OCI-LY1 (cell line): Measurements from ENCODE around the gene COL20A1.

Experiments
- H2AFZ ChIP-seq: fragments of 200-600 bp; sonication (generic), shearing (Covaris generic); 2 replicates; pipeline ENCODE4 v1.6.0; 2014; ENCODE audit warnings: antibody characterized with exemption, mild to moderate bottlenecking, low read length
- H3F3A ChIP-seq: fragments of 200-600 bp; sonication (generic), shearing (Covaris generic); 2 replicates; pipeline ENCODE4 v1.6.0; 2014; ENCODE audit warnings: mild to moderate bottlenecking, antibody characterized with exemption, low read length, moderate library complexity; ENCODE audit not compliant: insufficient read depth
- H3K27ac ChIP-seq: fragments of 200-600 bp; sonication (generic); 2 replicates; pipeline ENCODE4 v1.5.1; 2014; ENCODE audit warnings: low read length, mixed run types, mild to moderate bottlenecking, low read depth; ENCODE audit not compliant: poor library complexity, severe bottlenecking
- H3K27me3 ChIP-seq: fragments of 200-600 bp; sonication (generic); 2 replicates; pipeline ENCODE4 v1.6.0; 2014; ENCODE audit warnings: antibody characterized with exemption, mild to moderate bottlenecking, low read length, moderate library complexity; ENCODE audit not compliant: insufficient read depth
- H3K36me3 ChIP-seq: fragments of 200-600 bp; sonication (generic); 2 replicates; pipeline ENCODE4 v1.6.1; 2014; ENCODE audit warnings: mild to moderate bottlenecking, antibody characterized with exemption, low read length, moderate library complexity, mixed read lengths; ENCODE audit not compliant: insufficient read depth
- H3K4me1 ChIP-seq: fragments of 200-600 bp; sonication (generic); 2 replicates; pipeline ENCODE4 v1.5.1; 2014; ENCODE audit warnings: mild to moderate bottlenecking, low read length, moderate library complexity; ENCODE audit not compliant: insufficient read depth, severe bottlenecking
- H3K4me2 ChIP-seq: fragments of 200-600 bp; sonication (generic), shearing (Covaris generic); 2 replicates; pipeline ENCODE4 v1.6.1; 2014; ENCODE audit warnings: low read length
- H3K4me3 ChIP-seq: fragments of 200-600 bp; sonication (generic); 2 replicates; pipeline ENCODE4 v1.5.1; 2014; ENCODE audit warnings: low read length, low read depth, mild to moderate bottlenecking, mixed read lengths; ENCODE audit not compliant: poor library complexity, severe bottlenecking
- H3K79me2 ChIP-seq: fragments of 200-600 bp; shearing (Covaris generic); 2 replicates; pipeline ENCODE4 v1.6.1; 2016; ENCODE audit warnings: mixed run types, low read length, mixed read lengths; ENCODE audit not compliant: insufficient read depth
- H3K9ac ChIP-seq: fragments of 200-600 bp; sonication (generic), shearing (Covaris generic); 2 replicates; pipeline ENCODE4 v1.6.1; 2014; ENCODE audit warnings: mild to moderate bottlenecking, low read length, mixed read lengths
- H3K9me2 ChIP-seq: fragments of 200-600 bp; sonication (generic), shearing (Covaris generic); 2 replicates; pipeline ENCODE4 v1.6.1; 2014; ENCODE audit warnings: low read depth, mild to moderate bottlenecking, low read length, mixed read lengths
- H3K9me3 ChIP-seq: fragments of 200-600 bp; shearing (Covaris generic); 2 replicates; pipeline ENCODE4 v1.6.1; 2014; ENCODE audit warnings: low read length, mixed read lengths
- H4K20me1 ChIP-seq: fragments of 200-600 bp; sonication (generic), shearing (Covaris generic); 2 replicates; pipeline ENCODE4 v1.6.0; 2016; ENCODE audit warnings: mild to moderate bottlenecking, low read length; ENCODE audit not compliant: insufficient read depth
- EZH2 ChIP-seq: fragments of 200-600 bp; sonication (generic), shearing (Covaris generic); IDR thresholded peaks from 2 replicates; pipeline ENCODE4 v1.8.0; 2017; ENCODE audit warnings: borderline replicate concordance, mixed run types, mild to moderate bottlenecking, antibody characterized with exemption, low read length, moderate library complexity, mixed read lengths
- TF ChIP-seq, protein P1 (sequence below): fragments of 200-600 bp; sonication (generic), shearing (Covaris generic); IDR thresholded peaks from 2 replicates; pipeline ENCODE4 v1.5.1; 2017; ENCODE audit warnings: mild to moderate bottlenecking, antibody characterized with exemption, low read length, moderate library complexity, mixed read lengths

The COL20A1 gene

DNA sequence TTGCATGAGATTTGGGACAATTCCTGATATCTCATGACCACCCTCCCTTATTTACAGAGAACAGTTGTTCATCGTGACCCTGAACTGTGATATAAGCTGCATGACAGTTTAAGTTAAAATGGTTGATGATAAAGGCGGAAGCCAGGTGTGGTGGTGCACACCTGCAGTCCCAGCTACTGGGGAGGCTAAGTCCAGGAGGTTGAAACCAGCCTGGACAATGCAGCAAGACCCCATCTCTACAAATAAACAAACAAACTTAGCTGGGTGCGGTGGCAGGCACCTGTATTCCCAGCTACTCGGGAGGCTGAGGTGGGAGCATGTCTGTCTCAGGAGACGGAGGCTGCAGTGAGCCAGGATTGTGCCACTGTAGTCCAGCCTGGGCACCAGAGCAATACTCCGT lies 24.1 kb downstream of the COL20A1 start:
- Histone ChIP-seq H3K27ac (no peak overlapping the region), H3K4me1 (no peaks in the 10 kb centered on the region), H3K4me2 (no peak overlapping the region), H3K4me3 (no peak overlapping the region), H3K9me2 (no peaks in the 10 kb centered on the region), H2AFZ (no peak overlapping the region), H4K20me1 (no peaks in the 10 kb centered on the region), H3F3A (no peaks in the 10 kb centered on the region), H3K27me3 (no peaks in the 10 kb centered on the region; the same call in 1 of the 2 replicates), H3K36me3 (no peaks in the 10 kb centered on the region), H3K9ac (no peak overlapping the region), H3K79me2 (no peaks in the 10 kb centered on the region), H3K9me3 (no peaks in the 10 kb centered on the region)
- TF ChIP-seq, protein P1, sequence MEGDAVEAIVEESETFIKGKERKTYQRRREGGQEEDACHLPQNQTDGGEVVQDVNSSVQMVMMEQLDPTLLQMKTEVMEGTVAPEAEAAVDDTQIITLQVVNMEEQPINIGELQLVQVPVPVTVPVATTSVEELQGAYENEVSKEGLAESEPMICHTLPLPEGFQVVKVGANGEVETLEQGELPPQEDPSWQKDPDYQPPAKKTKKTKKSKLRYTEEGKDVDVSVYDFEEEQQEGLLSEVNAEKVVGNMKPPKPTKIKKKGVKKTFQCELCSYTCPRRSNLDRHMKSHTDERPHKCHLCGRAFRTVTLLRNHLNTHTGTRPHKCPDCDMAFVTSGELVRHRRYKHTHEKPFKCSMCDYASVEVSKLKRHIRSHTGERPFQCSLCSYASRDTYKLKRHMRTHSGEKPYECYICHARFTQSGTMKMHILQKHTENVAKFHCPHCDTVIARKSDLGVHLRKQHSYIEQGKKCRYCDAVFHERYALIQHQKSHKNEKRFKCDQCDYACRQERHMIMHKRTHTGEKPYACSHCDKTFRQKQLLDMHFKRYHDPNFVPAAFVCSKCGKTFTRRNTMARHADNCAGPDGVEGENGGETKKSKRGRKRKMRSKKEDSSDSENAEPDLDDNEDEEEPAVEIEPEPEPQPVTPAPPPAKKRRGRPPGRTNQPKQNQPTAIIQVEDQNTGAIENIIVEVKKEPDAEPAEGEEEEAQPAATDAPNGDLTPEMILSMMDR: no peak
- no peak for TF ChIP-seq EZH2

DNA sequence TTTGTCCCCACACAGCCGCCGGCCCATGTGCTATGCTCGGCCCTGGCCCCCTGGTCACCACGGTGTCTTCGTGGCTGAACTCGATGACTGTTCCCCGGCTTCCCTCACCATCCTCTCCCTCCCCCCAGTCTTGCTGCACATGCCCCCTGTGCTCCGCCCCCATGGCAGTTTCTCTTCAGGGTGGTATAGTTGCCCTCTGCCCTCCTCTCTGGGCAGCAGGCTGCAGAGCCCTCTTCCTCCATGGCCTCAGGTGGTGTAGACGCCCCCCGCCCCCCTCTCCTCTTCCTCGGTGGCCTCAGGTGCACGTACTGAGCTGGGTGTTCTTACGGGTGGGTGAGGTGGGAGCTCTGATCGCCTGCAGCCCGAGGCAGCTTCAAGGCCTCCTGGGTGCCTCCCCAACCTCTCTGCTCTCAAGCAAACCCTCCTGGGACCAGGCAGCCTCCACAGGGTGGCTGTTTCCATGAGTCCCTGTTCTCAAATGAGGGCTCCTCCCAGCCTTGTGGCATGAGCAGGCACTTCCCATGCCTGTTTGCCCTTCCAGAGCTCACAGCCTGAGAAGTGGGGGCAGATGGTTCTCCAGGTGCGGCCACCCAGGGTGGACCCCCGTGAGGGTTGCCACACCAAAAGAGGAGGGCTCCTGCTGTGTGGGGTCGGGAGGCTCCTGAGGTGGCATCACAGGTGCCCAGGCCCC lies 24.8 kb downstream of the COL20A1 start:
- no peak overlapping the region for H3K4me3 ChIP-seq
- no peaks in the 10 kb centered on the region; the same call in 1 of the 2 replicates for H3K27me3 ChIP-seq
- TF ChIP-seq, protein P1: no peak
- no peak for TF ChIP-seq EZH2
- H3K27ac ChIP-seq: no peak overlapping the region
- H3K9me3 ChIP-seq: no peaks in the 10 kb centered on the region
- H4K20me1 ChIP-seq: no peaks in the 10 kb centered on the region
- H3K79me2 ChIP-seq: no peaks in the 10 kb centered on the region
- H2AFZ ChIP-seq: no peak overlapping the region
- H3K9ac ChIP-seq: no peak overlapping the region
- no peaks in the 10 kb centered on the region for H3K4me1 ChIP-seq
- no peaks in the 10 kb centered on the region for H3F3A ChIP-seq
- H3K36me3 ChIP-seq: no peaks in the 10 kb centered on the region
- H3K9me2 ChIP-seq: no peaks in the 10 kb centered on the region
- H3K4me2 ChIP-seq: no peak overlapping the region

DNA sequence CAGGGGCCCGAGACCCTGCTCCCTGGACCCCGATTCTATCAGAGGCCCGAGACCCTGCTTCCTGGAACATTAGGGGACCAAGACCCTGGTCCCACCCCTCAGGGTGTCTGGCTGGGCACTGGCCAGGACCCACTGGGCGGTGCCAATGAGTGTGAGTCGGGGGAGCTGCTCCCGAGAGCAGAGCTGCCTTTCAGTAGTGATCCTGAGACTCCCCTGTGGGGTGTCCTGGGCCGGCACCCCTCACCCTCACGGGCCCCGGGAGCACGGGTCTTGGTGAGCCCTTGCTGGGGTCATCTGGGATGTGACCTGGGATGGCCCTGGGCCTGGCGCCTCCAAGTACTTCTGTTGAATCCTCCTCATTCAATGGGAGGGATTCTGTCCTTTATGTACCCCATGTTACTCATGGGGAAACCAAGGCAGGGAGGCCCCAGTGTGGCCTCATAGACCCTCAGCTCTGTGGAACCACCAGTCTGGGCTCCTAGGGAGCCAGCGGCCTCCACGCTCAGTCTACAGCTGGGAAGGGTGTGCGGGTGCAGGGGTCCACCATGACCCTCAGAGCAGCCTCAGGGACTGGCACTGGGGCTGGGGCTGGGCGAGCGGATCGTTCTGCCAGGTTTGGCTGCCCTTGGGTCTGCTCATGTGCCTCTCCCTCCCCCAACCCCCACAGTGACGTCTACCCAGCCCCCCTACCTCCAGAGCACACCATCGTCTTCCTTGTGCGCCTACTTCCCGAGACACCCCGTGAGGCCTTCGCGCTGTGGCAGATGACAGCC lies 25.6 kb downstream of the COL20A1 start:
- Histone ChIP-seq H3K9me2 (no peaks in the 10 kb centered on the region), H3K27me3 (no peaks in the 10 kb centered on the region; the same call in 1 of the 2 replicates), H2AFZ (no peak overlapping the region), H3K4me2 (no peak overlapping the region), H4K20me1 (no peaks in the 10 kb centered on the region), H3K9me3 (no peaks in the 10 kb centered on the region), H3K4me1 (no peaks in the 10 kb centered on the region), H3K79me2 (no peaks in the 10 kb centered on the region), H3K36me3 (no peaks in the 10 kb centered on the region), H3K9ac (no peak overlapping the region), H3K27ac (no peak overlapping the region), H3F3A (no peaks in the 10 kb centered on the region), H3K4me3 (no peak overlapping the region)
- TF ChIP-seq, protein P1: no peak
- TF ChIP-seq EZH2: no peak
